Stimulated activated effector memory CD8-positive, alpha-beta T cell treated with anti-CD3 and anti-CD28 coated beads, Interleukin-12 subunit alpha, Interleukin-12 subunit beta, amount 100 ng/mL, for 72 hours (primary cell): Measurements from ENCODE around the gene GRB7.
"Not testable (repeated sequence)": the region's sequence is repeated elsewhere in the genome, so short reads cannot be mapped to it uniquely, and the experiment has no call there.

Experiments used
- ATAC-seq: fragments of 150-1000 bp; cut with Tn5 transposase; 2 replicates; pipeline ENCODE4 v1.10.0; 2021
- DNase-seq, 2 donors: peaks; one replicate each; pipeline ENCODE4 v3.0.0; 2021 to 2022; ENCODE audit warnings: low spot score in 2 of 2
- H3K27ac Mint-ChIP-seq: one replicate; pipeline ENCODE4 v1.8.0; 2022; ENCODE audit warnings: mild to moderate bottlenecking, mixed read lengths
- H3K36me3 Mint-ChIP-seq: one replicate; pipeline ENCODE4 v1.8.0; 2022; ENCODE audit warnings: mild to moderate bottlenecking, mixed read lengths
- H3K4me1 Mint-ChIP-seq: one replicate; pipeline ENCODE4 v1.8.0; 2022; ENCODE audit warnings: mixed read lengths
- H3K4me3 Mint-ChIP-seq: one replicate; pipeline ENCODE4 v1.8.0; 2022; ENCODE audit warnings: mild to moderate bottlenecking, mixed read lengths
- H3K9me3 Mint-ChIP-seq: one replicate; pipeline ENCODE4 v1.8.0; 2022; ENCODE audit warnings: mixed read lengths

GRB7 gene

DNA sequence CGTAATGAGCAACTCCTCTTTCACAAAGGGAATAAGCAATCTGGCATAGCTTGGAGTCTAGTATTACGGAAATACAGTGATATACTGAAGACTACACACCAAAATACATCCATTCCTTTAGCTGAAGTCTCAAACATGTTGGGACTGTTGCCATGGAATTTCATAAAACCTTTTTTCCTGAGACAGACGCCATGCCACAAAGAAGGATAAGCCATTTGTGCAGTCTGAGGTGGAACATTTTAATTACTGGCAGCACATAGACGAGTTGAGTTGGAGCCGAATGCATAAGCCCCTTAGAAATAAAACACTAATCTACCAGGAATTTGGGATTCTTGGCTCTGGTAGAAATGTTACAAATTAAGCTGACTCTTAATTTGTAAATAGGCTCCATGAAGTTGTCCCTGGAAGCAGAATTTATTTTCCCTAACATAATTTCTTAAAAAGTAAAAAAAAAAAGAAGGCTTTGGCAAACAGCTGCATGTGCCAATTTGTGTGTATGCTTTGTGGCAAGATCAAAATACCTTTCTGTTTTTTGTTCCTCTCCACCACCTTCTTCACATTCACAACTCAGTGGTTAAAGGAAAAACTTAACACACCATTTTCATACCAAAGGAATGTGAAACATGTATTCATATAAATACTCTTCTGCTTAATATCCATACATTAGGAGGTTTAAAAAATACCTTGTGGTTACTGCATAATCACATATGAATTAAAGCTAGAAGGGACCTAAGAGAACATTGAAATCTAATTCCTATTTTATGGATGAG, 25.5 kb downstream of the GRB7 start:
- ATAC-seq (no peak), DNase-seq (no peak)
- H3K4me3 Mint-ChIP-seq: no peak overlapping the region
- peak overlapping the region; percentile 84 for H3K27ac Mint-ChIP-seq
- peaks cover 100% of the 10 kb centered on the region for H3K36me3 Mint-ChIP-seq
- peaks cover 84% of the 10 kb centered on the region for H3K4me1 Mint-ChIP-seq
- H3K9me3 Mint-ChIP-seq: no peaks in the 10 kb centered on the region

DNA sequence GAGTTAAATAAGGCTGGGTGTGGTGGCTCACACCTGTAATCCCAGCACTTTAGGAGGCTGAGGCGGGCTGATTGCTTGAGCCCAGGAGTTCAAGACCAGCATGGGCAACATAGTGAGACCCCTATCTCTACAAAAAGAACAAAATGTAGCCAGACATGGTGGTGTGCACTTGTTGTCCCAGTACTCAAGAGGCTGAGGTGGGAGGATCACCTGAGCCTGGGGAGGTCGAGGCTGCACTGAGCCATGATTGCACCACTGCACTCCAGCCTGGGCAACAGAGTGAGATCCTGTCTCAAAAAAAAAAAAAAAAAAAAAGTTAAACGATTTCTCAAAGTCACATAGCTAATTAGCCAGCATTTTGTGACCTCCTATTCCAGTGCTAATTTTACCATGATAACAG, 26.4 kb downstream of the GRB7 start:
- not testable (repeated sequence) for H3K9me3 Mint-ChIP-seq, ATAC-seq, H3K4me3 Mint-ChIP-seq, H3K27ac Mint-ChIP-seq, DNase-seq
- Mint-ChIP-seq H3K36me3 (peaks cover 100% of the 10 kb centered on the region), H3K4me1 (peaks cover 84% of the 10 kb centered on the region)

DNA sequence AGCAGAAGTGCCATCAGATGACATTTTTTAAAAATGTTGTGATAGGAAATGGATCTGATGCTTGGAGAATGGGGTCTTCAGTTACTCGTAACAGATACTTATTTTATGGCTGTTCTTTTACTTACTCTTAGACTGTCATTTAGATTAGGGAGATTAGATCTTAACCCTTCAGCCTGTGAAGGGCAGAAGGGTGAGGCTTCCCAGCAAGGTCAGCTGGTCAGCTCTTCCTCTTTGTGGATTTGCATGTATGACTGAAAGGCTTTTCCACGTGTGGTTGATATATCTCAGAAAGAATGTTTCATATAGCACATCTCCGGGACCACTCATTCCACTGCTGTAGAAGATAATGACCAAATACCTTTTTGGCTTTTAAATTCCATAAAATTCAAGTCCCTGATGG, 27.4 kb downstream of the GRB7 start:
- Mint-ChIP-seq H3K36me3 (peaks cover 100% of the 10 kb centered on the region), H3K4me3 (no peak overlapping the region)

DNA sequence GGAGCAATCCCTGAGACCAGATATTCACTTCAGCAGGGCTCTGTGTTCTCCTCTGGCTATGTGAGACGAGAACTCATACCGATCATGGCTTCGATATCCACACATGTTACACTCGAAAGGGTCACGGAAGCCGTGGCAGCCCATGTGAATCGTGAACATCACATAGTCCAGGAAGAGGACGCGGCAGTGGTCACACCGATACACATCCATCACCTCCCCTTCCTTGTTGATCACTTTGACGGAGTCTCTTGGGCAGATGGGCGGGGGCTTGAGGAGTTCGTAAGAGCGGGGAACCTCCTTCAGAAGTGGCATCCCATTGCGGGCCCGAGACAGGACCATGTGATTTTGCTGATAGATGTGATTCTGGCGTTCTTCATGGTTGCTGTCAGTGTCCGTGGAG, 28.0 kb downstream of the GRB7 start:
- H3K9me3 Mint-ChIP-seq: no peaks in the 10 kb centered on the region
- no peak for DNase-seq
- no peak for ATAC-seq
- peaks cover 100% of the 10 kb centered on the region for H3K36me3 Mint-ChIP-seq
- peak overlapping the region; percentile 93 for H3K27ac Mint-ChIP-seq
- H3K4me3 Mint-ChIP-seq: peak overlapping the region; percentile 58
- peaks cover 86% of the 10 kb centered on the region for H3K4me1 Mint-ChIP-seq

More for the DNA sequence above, 27.4 kb downstream of the GRB7 start:
- DNase-seq (no peak), ATAC-seq (no peak)
- H3K4me1 Mint-ChIP-seq: peaks cover 85% of the 10 kb centered on the region
- peak overlapping the region; percentile 93 for H3K27ac Mint-ChIP-seq
- no peaks in the 10 kb centered on the region for H3K9me3 Mint-ChIP-seq

DNA sequence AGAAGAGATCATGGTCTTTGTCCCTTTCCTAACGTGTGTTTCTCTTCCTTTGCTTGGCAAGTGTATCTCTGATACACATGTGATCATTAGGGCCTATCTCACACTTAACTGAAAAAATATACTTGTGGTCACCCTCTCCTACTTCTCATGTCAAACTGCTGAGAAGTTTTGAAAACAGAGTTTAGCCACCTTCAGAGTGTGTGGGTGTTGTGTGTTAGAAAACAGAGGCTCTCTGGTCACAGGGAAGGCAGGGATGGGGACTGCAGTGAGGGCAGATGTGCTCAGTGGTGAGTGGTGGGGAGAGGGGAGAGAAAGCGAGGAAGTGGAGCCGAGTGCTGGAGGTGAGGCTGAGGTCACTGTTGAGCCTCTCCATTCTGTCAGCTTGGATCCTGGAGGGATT, 29.4 kb downstream of the GRB7 start:
- peak overlapping the region; percentile 93 for H3K27ac Mint-ChIP-seq
- H3K36me3 Mint-ChIP-seq: peaks cover 100% of the 10 kb centered on the region

DNA sequence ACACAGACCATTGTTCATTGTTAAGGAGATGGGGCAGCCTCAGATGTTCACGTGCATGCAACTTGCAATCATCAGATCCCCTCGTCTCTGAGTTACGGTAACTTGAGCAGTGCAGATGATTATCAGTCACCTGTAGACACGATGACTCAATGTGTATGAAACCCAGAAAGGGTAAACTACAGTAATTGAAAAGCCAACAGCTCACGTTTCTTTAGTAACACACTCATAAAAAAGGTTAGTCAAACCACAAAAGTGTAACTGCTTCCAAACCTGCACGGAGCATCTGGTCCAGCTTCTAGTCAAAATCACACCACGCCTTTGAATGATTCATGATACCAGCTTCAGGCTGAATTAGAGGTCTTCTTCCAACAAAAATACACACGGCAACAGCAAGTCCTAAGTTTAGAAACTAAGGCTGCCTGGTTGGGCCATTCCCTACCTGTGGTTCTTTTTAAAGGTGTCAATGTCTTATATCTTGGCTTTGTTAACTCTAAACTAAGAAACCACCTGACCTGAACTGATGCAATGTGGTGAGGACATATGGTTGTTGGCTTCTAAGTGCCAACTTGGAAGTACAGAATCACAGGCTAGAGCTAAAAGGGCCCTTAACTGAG, 32.3 kb downstream of the GRB7 start:
- Mint-ChIP-seq H3K36me3 (peaks cover 97% of the 10 kb centered on the region), H3K4me1 (peaks cover 98% of the 10 kb centered on the region), H3K4me3 (peak overlapping the region; percentile 72), H3K27ac (peak overlapping the region; percentile 91), H3K9me3 (no peaks in the 10 kb centered on the region)
- peak in 1 of 2 donors; percentile 80 for DNase-seq
- peak; percentile 91 for ATAC-seq

More for the DNA sequence above, 29.4 kb downstream of the GRB7 start:
- ATAC-seq: peak; percentile 27
- Mint-ChIP-seq H3K4me3 (peak overlapping the region; percentile 58), H3K4me1 (peaks cover 88% of the 10 kb centered on the region), H3K9me3 (no peaks in the 10 kb centered on the region)
- DNase-seq: no peak

DNA sequence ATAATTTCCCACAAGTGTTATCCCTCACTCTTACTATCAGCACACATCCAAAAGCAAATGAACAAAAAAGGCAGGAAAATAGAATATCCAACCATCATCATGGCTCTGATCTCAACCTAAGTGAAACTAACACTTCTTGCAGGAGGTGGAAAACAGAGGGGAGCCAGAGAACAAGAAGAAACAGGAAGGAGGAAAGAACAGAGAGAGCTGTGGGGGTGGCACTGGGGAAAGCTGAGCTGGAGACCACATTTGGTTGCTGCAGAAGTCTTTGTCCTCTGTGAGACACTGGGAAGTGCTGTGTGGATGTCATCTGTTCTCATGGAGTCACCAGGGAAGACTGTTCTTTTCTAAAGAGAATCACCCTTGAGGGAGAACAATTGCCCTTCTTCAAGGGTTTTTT, 34.7 kb downstream of the GRB7 start:
- H3K27ac Mint-ChIP-seq: peak overlapping the region; percentile 91
- peak overlapping the region; percentile 72 for H3K4me3 Mint-ChIP-seq
- H3K4me1 Mint-ChIP-seq: peaks cover 95% of the 10 kb centered on the region
- DNase-seq (no peak), ATAC-seq (no peak)
- H3K36me3 Mint-ChIP-seq: peaks cover 97% of the 10 kb centered on the region
- H3K9me3 Mint-ChIP-seq: no peaks in the 10 kb centered on the region

DNA sequence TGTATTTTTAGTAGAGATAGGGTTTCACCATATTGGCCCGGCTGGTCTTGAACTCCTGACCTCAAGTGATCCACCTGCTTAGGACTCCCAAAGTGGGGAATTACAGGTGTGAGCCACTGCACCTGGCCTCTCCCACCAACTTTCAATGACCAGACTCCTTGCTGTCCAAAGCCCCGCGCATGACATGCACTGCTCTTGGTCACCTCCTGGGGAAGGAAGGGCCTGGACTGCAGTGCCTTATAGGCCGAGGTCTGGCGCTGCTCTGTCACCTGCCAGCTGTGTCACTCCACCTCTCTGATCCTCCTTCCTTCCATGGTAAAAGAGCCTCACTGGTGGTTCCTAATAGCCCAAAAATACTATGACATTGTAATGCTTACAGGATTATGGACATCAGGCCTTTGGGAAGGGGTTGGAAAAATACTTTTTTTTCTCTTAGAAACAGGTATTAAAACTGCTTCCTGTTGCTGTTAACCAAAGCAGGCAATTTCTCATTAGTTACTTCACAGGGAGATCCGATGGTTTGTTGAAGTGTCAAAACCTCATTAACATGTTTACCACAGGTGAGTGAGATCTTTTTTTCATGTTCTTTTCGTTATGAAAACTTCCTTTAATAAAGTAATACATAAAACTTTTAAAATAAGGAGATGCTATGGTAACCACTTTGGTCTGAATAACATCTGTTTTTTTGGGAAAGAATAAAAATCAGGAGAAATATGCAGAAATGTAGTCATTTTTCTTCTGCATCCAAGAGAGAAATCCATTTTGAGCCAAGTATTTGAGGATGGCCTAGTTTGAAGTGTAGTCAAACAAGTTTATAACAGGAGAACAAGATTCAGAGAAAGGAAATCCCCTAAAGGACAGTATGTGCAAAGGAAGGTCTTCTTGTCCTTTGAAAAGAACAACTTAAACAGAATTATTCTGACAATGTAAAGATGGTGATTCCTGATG, 35.5 kb downstream of the GRB7 start:
- Mint-ChIP-seq H3K36me3 (peaks cover 94% of the 10 kb centered on the region), H3K4me3 (peak overlapping the region; percentile 72), H3K9me3 (no peaks in the 10 kb centered on the region), H3K27ac (peak overlapping the region; percentile 91), H3K4me1 (peaks cover 91% of the 10 kb centered on the region)
- no peak for DNase-seq
- no peak for ATAC-seq

DNA sequence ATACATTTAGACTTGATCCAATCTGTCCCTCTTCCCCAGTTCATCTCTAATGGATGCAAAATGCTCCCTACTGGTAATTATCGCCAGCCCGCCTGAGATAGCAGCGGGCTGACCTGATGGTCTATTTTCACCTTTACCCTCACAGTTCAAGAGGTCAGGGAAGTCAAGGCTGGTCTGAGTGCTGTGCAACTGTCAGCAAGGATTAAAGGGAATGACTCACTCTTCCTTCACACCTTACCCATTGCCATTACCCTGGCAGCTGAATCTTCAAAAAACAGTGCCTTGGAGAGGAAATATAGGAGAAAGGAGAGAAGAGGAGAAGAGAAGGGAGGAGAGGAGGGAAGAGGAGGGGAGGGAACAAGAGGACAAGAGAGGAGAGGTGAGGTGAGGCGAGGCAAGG, 36.3 kb downstream of the GRB7 start:
- Mint-ChIP-seq H3K36me3 (peaks cover 94% of the 10 kb centered on the region), H3K9me3 (no peaks in the 10 kb centered on the region), H3K27ac (peak overlapping the region; percentile 91), H3K4me3 (peak overlapping the region; percentile 72), H3K4me1 (peaks cover 83% of the 10 kb centered on the region)
- ATAC-seq: no peak
- DNase-seq: no peak

DNA sequence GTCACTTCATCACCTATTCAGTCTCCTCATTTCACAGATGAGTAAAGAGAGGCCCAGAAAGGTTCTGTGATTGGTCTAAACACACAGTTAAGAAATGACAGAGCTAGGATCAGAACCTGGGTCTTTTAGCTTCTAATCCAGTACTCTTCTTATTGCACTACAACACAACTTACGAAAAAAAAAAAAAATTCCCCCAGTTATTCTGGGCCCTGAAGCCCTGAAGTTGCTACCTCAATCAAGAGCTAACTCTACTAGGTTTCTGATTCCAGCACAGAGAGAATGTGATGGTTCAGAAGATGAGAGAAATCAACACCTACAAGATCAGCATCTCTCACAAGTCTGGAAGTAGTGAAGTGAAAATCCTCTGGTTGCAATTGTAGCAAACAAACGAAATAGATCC, 37.3 kb downstream of the GRB7 start:
- ATAC-seq: peak; percentile 49
- H3K9me3 Mint-ChIP-seq: no peaks in the 10 kb centered on the region
- peak overlapping the region; percentile 91 for H3K27ac Mint-ChIP-seq

DNA sequence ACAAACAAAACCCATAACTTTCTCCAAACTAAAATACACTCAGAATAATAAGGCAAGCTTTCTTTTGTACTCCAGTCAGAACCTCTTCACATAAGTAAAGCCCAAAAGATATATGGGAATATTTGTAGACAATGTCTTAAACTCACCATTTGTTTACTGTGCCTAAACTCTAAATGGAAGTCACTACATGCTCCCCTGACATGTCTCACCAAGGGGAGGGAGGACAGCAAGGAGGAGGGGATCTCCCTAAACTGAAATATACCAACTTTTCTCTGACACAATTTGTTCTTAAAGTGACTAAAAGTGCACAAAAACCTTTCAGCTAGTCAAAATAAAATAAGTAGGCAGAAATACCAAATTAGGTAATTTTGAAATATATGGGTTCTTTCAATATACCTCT, 38.5 kb downstream of the GRB7 start:
- peak overlapping the region; percentile 91 for H3K27ac Mint-ChIP-seq
- H3K36me3 Mint-ChIP-seq: peaks cover 87% of the 10 kb centered on the region
- ATAC-seq: peak; percentile 51
- no peaks in the 10 kb centered on the region for H3K9me3 Mint-ChIP-seq
- H3K4me3 Mint-ChIP-seq: peak overlapping the region; percentile 72
- no peak for DNase-seq
- H3K4me1 Mint-ChIP-seq: peaks cover 78% of the 10 kb centered on the region

More for the DNA sequence above, 37.3 kb downstream of the GRB7 start:
- no peak for DNase-seq
- H3K36me3 Mint-ChIP-seq: peaks cover 92% of the 10 kb centered on the region
- H3K4me3 Mint-ChIP-seq: peak overlapping the region; percentile 72
- peaks cover 80% of the 10 kb centered on the region for H3K4me1 Mint-ChIP-seq

DNA sequence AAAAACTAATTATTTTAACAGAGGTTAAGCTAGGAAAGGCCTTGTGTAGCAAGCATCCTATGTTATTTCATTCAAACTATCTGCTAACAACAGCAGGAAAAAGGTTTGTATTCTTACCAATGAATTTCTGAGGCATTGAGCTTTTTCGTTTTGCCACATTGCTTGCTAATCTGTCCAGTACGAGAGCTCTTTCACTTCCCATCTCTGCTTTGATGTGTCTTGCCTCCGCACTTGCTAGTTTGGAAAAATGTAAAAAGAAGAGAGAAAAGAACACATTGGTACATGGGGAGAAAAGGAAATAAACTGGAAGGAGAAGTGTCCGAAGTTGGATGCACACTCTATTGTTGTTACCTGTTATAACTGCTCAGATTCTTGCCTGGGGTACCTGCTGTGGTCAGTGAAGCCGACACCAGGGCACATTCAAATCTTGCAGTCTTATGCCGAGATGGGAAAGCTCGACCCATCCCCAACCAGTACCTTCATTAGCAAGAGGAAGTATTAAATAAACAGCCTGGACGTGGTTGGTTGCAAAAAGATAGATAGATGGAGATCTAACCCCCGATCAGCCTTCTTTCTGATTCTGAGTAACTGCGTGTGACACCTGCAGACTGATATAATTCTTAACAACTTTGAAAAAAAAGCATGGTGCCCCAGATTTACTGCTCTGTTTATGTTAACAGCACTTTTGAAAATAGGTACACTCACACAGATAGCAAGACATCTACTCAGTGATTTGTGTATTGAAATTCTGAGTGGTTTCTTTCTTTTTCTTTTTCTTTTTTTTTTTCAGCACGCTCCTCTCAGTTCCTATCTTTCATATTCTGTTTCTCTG, 40.0 kb downstream of the GRB7 start:
- no peaks in the 10 kb centered on the region for H3K9me3 Mint-ChIP-seq
- peak in 1 of 2 donors; percentile 75 for DNase-seq
- H3K4me3 Mint-ChIP-seq: peak overlapping the region; percentile 72
- H3K36me3 Mint-ChIP-seq: peaks cover 87% of the 10 kb centered on the region
- peak overlapping the region; percentile 91 for H3K27ac Mint-ChIP-seq
- ATAC-seq: peak; percentile 89
- H3K4me1 Mint-ChIP-seq: peaks cover 78% of the 10 kb centered on the region

DNA sequence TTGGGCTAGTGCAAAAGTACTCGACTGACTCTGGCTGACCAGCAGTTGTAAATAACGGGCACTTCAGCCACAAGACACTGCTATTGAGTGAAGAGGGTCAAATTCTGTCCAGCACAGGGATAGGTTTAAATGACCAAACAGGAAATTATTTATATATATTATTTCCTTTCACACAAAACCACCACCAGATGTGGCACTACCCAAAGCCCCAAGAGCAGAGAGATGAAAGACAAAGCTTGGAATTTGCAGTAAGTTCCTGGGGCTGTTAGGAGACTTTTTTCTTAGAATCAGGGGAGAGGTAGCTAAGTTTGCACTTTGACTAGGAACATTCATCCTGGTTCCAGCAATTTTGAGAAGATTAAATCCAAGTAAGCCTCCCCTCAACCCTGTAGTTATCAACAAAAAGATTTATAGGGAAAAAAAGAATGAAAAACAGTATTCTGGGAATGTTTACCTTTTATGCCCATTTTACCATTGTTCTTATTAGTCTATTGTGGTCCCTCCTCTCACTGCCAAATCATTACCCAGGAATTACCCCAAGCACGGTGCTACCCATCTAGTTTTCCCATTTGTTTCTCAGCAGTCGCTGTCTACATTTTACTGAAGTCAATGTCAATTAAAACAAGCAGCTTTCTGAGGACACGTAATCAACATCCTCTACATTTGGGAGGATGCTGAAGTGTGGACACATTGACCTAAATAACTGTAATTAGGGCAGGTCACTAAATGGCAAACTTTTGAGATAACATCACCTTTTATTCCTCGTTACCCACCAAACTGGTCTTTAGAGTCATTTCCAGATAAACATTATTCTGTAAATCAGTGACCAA, 43.5 kb downstream of the GRB7 start:
- DNase-seq (no peak), ATAC-seq (no peak)
- H3K4me1 Mint-ChIP-seq: peaks cover 53% of the 10 kb centered on the region
- peak overlapping the region; percentile 41 for H3K4me3 Mint-ChIP-seq
- peaks cover 90% of the 10 kb centered on the region for H3K36me3 Mint-ChIP-seq
- H3K27ac Mint-ChIP-seq: peak overlapping the region; percentile 90
- no peaks in the 10 kb centered on the region for H3K9me3 Mint-ChIP-seq

DNA sequence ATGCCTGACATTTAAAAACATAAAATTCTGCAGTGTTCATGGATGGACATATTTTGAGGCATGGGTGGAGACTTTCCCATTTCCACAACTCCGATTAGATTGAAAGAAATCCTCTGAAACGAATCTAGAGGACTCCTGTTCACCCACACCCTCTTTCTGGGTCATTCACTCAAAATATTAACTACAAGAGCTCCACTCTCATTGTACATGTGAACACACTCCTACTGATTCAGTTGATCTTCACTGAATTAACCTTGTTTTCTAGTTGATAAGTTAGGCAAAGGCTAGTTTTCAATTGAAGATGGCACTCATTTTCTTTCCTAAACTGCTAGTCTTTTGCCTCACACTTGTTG, 44.1 kb downstream of the GRB7 start:
- H3K36me3 Mint-ChIP-seq: peaks cover 90% of the 10 kb centered on the region
- no peaks in the 10 kb centered on the region for H3K9me3 Mint-ChIP-seq
- DNase-seq (no peak), ATAC-seq (no peak)
- H3K27ac Mint-ChIP-seq: peak overlapping the region; percentile 90
- H3K4me1 Mint-ChIP-seq: peaks cover 47% of the 10 kb centered on the region
- H3K4me3 Mint-ChIP-seq: peak overlapping the region; percentile 41
